ENCODE results near the gene FAM222A.

Gene FAM222A

DNA sequence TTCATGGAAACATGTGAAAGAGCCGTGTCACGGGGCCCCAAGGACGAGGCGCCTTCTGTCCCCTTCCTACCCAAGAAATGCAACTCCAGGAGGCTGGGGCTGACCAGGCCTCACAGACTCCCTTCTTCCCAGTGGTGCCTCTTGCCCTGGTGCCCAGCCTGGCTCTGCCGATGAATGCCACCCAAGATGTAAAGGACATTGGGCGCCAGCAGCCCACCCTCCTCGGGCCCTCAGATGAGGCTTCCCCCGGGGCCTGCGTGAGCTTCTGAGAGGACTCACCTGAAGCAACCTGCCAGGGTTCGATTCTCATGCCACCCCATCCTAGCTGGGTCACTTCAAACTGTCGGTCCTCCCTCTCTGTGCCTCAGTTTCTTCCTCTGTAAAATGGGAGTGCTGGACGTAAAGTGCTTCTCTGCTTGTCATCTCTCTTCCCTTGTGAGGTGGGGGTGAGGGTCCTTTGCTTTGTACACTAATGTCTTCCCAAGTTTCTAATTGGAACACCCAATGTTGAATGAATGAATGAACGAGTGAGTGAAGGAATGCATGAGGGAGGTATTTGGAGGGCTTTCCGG lies 10.8 kb downstream of the FAM222A start:
- no peak for DNase-seq (ENCODE audit: low read depth, low spot score)

DNA sequence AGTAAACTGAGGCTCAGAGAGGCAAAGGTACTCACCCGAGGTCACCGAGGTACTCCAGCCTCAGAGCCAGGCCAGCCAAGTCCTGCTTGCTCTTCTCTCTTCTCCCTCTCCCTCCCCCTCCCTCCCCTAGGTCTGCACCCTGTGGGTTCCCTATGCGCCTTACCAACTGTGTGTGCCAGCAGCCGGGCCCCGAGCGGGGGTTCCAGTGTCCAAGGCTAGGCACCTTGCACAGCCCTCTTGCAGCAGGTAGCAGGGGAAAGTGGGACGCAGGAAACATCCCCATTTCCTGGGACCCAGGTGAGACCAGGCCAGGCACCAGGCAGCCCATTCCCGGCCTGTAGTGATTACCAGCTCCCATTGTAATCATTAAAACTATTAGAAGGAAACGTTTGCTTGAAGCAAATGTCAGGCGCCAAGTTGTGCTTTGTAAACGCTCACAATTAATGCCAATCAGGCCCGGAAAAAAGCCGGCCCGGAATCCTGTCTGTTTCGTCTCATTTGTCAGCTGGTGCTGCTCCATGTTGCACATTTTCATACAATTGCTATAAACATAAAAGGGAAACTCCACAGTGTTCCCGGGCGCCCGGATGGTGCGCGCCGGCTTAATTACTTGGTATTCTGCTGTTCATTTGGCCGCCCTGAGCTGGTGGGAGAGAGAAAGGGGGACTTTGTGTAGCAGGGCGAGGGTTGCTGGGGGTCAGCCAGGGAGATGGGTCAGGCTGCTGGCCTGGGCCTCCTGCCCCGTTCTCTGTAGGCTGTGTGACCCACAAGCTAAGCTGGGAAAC lies 11.9 kb downstream of the FAM222A start:
- DNase-seq (ENCODE audit: low read depth, low spot score) = no peak

DNA sequence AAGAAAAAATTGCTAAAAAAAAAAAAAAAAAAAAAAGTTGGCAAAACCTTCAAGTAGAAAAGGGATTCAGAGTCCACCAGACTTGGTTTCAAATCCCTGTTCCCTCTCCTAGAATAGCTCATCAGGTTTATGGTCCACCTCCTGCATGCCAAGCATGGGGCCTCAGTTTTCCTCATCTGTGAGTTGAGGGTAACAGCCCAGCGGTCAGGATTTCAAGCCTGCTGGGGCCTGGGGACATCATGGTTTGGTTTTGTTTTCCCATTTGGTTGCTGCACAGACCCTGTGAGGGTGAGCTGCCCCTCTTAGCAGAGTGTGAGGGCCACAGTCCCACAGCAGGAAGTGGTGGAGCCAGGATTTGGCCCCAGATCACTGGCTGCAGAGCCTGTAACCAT lies 12.5 kb downstream of the FAM222A start:
- DNase-seq (ENCODE audit: low read depth, low spot score) = no peak

DNA sequence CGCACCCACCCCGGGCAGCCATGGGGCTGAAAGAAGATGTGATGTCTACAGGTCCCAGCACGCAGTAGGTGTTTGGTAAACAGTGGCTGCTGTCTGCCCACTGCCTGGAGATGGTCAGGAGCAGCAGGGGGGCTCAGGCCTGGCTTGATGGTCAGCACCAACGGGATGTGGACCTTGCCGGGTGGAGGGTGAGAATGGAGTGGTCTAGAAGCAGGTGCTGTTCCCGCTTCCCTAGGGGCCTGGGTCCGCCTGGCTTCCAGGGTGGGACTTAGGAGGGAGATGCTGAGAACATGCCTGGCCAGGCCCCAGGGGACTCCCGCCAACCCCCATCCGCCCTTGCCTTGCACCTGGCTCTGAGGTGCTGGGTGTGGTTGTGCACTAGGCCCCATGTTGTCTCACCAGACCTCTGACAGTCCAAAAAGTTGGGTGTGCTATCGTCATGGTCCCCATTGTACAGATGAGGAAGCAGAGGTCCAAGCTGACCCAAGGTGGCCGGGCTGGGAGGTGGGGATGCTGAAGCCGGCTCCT lies 12.9 kb downstream of the FAM222A start:
- no peak for DNase-seq (ENCODE audit: low read depth, low spot score)

DNA sequence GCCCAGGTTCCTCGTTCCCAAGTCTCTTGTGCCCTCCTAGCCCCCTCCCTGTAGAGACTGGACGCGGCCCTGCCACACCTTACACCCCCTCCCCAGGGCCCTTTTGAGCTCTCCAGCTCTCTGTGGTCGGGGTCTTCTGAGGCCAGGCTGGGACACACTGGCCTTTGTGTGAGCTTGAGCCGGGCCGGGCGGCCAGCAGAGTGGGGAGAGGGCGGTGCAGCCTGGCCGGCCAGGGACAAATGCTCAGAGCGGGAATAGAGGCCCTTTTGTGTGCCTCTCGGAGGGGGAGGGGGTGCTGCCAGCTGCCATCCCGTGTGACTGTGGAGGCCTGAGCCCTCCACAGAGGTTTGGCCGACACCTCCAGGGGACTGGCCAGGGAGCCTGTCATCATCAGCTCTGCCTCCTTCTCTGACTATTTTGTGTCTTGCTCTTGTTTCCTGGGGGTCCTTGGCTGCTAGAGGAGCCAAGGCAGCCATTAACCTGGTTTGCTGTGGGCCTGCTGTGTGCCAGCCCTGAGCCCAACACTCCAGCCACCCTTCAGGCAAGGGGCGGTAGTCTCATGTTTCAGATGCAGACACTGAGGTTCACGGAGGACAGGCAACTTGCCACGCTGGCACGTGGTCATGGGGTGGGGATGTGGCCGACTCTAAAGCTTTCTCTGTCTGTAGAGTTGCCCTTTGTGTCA lies 13.6 kb downstream of the FAM222A start:
- DNase-seq (ENCODE audit: low read depth, low spot score) = no peak

DNA sequence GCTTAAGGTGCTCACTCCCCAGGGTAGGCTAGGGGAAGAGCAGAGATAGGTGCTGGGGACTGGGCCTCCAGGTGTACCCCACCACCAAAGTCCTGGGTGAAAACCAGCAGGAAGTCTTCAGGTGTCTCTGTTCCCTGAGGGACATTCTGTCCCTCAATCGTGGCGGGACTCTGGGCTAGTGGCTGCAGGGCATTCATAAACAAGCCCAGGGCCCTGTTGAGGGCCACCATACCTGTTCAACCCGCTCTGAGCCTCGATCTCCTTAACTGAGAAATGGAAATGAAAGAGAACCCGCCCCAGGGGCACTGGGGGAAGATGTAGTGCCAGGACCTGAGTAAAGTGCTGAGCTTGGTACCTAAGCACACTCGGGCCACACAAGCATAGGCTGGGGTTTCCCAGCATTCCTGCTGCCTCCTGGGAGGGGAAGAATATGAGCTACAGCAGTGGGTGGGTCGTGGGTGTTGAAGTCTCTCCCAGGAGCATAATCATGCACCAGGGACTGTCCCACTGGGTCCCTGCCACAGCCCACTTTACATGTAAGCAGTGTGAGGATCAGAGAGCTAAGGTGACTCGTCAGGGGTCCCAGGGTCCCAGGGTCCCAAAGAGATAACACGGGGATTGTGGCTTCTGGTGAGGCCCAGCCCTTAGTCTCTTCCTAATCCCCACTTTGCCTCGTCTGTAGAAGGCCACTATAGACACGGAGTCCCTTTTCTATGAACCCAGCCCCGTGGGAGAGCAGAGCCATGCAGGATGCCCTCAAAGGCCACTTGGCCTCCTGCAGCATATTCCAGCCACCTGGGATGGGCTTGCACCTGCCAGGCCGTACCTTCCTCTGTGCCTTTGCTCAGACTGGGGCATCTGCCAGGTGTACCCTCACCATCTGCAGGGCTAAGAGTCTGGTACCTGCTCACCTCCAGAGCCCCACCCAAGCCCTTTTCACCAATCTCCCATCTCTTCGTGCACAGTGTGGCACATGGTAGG lies 14.4 kb downstream of the FAM222A start:
- no peak for DNase-seq (ENCODE audit: low read depth, low spot score)

DNA sequence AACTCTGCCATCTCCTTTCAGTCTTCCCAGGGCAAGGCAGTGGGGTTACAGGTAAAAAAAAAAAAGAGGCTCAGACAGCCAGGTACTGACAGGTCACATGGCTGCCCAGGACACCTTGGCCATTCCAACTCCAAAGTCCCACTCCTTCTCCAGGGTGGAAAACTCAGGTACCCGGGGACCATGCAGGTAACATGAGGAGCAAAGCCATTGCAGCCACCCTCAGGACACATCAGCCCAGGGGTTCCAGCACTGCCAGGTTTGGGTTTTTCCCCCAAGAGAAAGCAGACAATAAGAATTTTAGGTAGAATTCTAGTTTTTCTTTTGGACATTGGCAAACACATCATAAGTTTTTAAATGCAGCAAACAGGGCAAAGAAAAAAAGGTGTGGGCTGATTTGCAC lies 15.3 kb downstream of the FAM222A start:
- no peak for DNase-seq (ENCODE audit: low read depth, low spot score)

DNA sequence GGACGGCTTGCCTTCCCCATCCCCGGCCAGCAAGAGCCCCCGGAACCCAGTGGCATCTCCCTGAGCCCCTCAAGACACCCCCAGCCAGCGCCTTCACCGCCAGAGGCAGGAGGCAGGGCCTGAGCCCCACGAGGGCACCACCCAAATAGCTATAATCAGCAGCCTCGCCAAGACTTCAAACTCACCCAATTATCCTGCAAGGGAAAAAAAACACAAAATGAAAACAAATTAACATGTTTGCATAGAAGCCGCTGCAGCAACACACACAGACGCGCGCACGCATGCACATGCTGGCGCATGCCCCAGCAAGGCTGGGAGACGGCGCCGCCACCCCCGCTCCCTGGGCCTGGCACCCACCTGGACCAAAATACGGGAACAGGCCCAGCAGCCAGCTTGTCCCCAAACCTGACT lies 15.8 kb downstream of the FAM222A start:
- no peak for DNase-seq (ENCODE audit: low read depth, low spot score)

DNA sequence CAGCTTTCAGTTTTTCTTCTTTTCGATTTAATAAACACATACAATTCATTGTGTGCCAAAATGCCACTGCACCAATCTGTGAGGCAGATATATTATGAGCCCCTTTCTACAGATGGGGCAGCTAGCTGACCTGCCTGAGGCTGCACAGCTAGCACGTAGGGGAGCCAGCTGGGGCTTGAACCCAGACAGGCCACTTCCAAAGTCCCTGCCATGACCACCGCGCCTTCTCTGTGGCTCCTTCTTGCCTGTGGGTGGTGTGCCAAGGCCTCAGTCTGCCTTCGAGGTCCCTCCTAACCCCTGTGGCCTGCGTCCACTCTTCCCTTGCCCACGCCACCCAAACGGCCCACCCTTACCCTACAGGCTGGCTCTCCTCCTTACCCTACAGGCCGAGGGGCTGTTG lies 16.2 kb downstream of the FAM222A start:
- no peak for DNase-seq (ENCODE audit: low read depth, low spot score)

DNA sequence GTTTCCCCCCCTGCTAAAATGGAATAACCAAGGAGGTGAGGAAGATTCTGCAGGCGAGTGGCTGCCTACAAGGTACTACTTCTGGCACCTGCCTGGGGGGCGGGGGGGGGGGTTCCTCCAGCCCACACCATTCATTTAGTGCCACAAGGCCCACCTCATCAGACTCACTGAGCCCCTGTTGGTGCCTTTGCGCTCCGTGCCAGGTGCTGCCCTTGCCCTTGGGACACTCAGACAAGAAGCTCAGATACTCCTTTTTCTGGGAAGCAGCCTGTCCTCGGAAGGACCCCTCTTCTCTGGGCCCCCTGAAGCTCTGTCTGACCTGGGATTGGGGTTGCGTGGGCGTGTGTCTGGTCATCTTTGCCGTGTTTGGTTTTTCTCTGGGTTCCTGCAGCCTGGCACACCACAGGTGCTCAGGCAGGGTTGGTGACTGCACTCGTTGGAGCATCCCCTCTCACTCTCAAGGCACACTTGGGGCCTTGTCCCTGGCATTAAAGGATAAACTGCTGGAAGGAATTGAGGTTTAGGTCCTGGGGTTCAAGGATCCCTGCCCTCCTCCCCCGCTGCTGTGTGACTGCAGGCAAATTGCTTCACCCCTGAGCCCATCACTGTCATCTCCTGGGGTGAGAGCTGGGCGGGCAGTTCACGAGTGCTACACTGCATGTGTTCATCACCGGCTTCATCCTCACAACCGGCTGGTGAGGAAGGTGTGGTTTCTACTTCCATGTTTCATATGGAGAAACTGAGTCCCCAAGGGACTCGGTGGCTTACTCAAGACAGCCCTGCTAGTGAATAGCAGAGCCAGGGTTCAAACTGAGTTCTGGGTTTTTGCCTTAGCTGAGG lies 16.9 kb downstream of the FAM222A start:
- no peak for DNase-seq (ENCODE audit: low read depth, low spot score)

DNA sequence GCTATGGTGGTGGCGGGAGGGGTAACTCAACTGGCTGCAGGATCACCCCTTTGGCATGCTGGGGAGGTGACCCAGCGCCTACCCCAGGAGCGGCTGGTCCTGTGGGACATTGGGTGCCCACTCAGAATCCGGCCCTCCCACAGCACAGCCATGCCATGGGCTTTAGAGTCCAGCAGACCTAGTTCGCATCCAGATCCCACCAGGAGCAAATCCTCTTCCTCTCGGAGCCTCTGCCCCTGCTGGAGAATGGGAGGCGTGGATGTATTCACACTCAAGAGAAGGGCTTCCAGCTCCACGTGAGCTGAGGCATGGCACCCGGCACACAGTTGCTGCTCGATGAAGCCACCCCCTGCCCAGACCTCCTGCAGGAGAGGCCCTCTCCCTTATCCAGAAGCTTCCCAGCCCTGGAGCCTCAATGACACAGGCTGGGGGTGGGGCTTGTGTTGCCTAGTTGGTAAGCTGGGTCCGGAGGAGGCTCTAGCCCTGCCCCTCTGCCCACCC lies 17.7 kb downstream of the FAM222A start:
- no peak for DNase-seq (ENCODE audit: low read depth, low spot score)

DNA sequence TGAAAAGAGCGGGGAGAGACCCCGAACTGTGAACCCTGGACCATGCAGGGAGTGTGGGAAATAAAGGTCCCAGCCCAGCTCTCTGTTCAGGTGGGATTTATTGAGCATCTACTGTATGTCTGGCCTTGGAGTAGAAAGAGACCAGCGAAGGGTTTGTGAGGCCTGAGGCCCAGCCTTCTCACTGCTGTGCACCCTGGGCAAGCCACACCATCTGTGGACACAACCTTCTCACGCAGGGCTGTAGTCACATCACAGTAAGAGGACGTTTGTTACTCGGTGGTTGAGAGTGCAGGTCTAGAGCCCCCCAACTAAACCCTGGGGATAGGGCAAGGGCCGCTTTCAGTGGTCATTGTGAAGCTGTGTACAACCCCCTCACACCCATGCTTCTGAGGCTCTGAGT lies 18.2 kb downstream of the FAM222A start:
- DNase-seq (ENCODE audit: low read depth, low spot score) = no peak

DNA sequence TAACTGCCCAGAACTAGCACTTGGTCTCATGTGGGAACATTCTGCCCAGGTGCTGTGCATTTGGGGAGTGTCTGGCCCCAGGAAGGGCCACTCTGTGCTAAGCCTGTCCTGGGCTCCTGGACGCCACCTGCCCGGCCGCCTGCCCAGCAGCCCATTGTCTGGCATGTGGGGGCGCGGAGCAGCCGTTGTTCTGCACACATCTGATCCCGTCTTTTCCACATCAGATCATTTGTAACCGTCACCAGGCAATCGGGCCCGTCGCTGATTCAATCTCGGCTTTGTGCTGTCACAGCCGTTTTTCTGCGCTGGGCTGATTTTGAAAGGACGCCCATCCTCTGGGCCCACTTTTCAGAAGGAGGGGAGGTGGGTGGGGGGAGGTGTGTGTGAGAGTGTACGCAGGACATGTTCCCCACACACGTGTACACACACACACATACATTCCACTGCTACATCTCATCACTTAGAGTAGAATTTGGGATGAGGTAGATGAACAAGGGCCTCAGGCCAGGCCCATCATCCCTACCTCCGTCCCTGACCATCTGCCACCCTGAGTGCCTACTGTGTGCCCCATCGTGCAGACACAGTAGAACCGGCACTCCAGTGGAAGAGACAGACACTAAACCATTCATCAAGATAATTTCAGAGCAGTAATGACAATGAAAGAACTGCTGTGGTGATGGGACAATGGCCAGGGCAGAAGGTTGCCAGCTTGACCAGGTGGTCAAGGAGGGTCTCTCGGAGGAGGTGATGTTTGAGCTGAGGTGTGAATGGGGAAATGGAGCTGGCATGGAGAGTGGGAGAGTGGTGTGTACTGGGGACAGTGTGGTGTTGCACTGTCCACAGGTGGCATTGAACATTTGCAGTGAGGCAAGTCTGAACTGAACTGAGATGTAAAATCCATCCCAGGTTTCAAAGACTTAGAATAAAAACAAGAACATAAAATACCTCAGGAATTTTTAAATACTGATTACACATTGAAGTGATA lies 19.0 kb downstream of the FAM222A start:
- no peak for DNase-seq (ENCODE audit: low read depth, low spot score)

DNA sequence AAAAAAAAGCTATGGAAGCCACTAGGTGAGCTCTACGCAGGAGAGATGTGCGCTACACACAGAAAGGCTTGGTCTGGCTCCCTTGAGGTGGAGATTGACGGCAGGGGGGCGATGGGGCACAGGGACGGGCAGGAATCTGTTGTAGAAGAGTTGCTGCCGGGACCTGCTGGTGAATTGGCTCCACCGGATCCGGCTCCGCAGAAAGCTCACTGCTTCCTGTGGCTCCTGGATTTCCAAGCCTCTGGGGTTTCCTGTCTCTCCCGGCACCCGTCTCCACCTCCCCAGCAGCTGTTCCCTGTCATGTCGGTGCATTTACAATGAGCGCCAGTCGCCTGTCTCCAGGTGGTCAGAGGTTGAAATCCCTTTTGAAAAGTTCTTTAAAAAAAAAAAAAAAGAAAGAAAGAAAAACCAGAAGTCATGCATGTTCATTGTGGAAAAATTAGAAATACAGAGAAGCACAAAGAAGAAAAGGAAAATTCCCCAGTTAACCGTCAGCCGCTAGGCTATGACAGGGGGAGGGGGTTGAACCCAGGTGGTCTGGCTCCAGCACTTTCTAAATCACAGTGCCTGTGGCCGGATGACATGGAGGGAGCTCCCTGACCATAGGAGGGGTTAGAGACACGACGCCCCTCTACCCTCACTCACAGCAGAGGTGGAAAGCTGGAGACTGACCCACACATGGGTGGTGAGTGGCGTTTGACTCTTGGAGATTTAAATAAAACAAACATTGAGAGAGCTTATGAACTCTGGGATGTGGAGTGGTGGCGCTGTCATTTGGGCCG lies 20.8 kb downstream of the FAM222A start:
- no peak for DNase-seq (ENCODE audit: low read depth, low spot score)

DNA sequence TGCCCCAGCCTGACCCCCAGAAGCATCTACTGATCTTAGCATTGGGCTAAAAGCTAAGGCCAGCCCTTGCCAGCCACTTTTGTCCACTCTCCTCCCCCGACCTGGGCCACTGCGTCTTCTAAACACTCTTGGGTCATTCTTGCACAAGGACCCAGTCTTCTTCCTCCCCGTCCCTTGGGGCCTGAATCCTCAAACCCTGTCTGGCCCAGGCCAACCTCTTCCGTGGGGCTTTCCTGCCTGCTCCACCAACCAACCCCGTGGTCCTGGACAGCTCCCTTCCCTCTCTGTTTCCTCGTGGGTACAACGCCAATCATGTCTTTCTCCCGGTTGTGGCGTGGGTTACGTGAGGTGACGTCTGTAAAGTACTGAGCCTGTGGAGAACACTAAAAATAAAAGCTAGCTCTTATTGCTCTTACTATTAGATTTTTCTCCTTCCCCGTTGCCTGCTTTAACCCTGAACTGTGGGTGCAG lies 21.5 kb downstream of the FAM222A start:
- DNase-seq (ENCODE audit: low read depth, low spot score) = no peak

DNA sequence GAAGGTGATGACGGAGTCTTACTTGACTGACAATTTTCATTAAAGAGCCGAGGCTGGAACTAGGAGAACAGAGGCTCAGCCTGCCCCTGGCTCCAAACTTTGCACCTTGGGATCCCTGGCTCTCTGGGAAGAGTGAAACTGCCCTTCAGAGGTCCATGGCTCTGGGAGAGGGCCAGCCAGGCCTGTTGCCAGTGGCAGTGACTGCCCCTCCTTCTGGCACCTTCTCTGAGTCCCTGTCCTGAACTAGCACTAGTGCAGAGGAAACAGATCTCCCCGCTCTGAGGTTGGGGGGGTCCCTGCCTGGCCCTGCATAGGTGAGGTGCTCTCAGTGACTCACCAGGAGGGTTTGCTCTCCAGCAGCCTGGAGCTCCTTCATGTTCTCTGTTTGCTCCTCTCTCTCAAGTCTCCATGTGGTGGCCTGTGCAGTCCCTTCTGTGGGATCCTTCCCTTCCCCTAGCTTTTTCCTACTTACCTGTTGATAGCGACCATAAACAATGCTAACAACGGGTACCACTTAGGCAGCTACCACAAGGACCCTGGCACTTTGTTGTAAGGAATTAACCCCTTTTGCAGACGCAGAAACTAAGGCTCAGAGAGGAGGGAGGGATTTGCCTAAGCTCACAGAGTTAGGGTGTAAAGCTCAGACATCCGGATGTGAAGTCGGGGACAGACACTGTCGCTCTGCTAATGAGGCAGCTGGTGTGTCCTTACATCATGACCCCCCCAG lies 22.4 kb downstream of the FAM222A start:
- DNase-seq (ENCODE audit: low read depth, low spot score) = no peak

DNA sequence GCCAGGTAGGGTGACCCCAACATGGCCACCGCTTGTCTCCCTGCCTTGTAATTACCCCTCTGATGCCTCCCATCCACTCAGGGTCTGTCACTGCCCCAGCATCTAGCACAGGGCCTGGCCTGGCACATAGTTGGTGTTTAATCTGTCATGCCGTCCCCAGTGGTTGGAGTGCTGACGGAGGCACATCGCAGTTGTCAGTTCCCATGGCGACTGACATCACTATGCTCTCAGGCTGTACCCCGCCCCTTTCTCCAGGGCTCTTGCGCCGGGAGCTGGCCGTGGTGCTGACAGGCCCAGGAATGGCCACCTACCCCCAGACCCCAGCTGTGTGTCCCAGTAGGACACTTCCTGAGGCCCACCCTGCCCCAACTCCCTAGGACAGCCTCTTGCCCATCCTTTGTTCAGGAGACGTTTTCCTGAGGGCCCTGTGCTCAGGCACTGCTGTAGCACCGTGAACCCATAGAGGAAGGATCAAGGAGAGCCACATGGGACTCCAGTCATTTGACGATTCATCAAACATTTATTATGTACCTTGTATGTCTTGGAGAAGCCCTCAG lies 23.0 kb downstream of the FAM222A start:
- no peak for DNase-seq (ENCODE audit: low read depth, low spot score)

Measured in iPS DF 19.7 (cell line).